ENCODE measurements around the gene PRDM16.

DNA sequence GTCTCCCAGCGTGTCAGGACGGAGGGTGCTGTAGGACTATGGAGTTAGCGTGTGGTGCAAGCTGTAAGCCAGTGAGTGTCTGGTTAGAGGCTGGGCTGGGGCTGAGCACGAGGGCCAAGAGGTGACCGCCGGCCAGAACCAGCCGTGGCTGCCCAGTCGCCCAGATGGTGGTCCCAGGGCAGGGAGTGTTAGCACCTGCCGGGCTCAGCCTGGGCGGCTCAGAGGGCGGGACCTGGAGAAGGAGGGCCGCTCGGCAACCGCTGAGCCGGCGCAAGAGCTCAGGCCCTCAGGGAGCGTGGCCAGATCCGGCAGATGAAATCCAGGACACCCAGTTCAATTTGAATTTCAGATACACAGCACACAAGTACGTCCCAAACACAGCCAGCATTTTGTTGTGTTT is 87.9 kb downstream of the PRDM16 start:
- TF ChIP-seq, protein P1, sequence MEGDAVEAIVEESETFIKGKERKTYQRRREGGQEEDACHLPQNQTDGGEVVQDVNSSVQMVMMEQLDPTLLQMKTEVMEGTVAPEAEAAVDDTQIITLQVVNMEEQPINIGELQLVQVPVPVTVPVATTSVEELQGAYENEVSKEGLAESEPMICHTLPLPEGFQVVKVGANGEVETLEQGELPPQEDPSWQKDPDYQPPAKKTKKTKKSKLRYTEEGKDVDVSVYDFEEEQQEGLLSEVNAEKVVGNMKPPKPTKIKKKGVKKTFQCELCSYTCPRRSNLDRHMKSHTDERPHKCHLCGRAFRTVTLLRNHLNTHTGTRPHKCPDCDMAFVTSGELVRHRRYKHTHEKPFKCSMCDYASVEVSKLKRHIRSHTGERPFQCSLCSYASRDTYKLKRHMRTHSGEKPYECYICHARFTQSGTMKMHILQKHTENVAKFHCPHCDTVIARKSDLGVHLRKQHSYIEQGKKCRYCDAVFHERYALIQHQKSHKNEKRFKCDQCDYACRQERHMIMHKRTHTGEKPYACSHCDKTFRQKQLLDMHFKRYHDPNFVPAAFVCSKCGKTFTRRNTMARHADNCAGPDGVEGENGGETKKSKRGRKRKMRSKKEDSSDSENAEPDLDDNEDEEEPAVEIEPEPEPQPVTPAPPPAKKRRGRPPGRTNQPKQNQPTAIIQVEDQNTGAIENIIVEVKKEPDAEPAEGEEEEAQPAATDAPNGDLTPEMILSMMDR (IDR thresholded peaks at IDR 0.05), result no peak
- no peak for TF ChIP-seq POLR2A (IDR thresholded peaks at IDR 0.05)
